ENCODE data around the gene HOXB8. TPM values are rescaled to one million over a fixed set of nuclear protein-coding genes. Genes with fewer than 3 reads are reported as not detected.
A peak's percentile ranks its signal among the peaks of the same experiment; 100 is the strongest.

Gene HOXB8
- total and polyA plus RNA-seq, 2 donors (not counting 1 experiment from before 2014, with no cell fraction given), result 0.33 to 2.0 TPM

- Histone ChIP-seq H3K9me3 (ENCODE audit: control insufficient read depth, insufficient read depth, low read depth, low read length) (no peaks in the 10 kb centered on the region), H3K4me2 (ENCODE audit: extremely low read depth, insufficient read depth, low read length) (no peak overlapping the region), H3K9ac (ENCODE audit: insufficient read depth, low read length) (no peak overlapping the region), H3K4me3 (replicated peaks in 1 of 4; ENCODE audit: control extremely low read depth in 1 of 4, insufficient read depth in 1 of 4, low read depth in 3 of 4, low read length in 4 of 4) (no peak overlapping the region), H3K4me1 (ENCODE audit: control insufficient read depth, extremely low read depth, insufficient read depth, low read length) (peaks cover 4% of the 10 kb centered on the region), H3K79me2 (ENCODE audit: control insufficient read depth, insufficient read depth, low read length) (no peaks in the 10 kb centered on the region), H3K27ac (ENCODE audit: insufficient read depth, low read length) (no peak overlapping the region), H4K20me1 (ENCODE audit: control insufficient read depth, extremely low read depth, insufficient read depth, low read length) (peaks cover 2% of the 10 kb centered on the region), H3K27me3 (ENCODE audit: control insufficient read depth, insufficient read depth, low read length) (peaks cover 95% of the 10 kb centered on the region), H3K36me3 (ENCODE audit: control insufficient read depth, insufficient read depth, low read length) (no peaks in the 10 kb centered on the region), H2AFZ (ENCODE audit: low read length) (no peak overlapping the region)
- DNase-seq (ENCODE audit: low read depth in 2 of 2), result no peak
- no peak for TF ChIP-seq CTCF (conservative IDR thresholded peaks at IDR 0.05 in 1 of 2, IDR thresholded peaks at IDR 0.05 in 1 of 2; ENCODE audit: low read depth in 1 of 2, low read length in 2 of 2)
- TF ChIP-seq EZH2 (IDR thresholded peaks at IDR 0.05; ENCODE audit: low read length, missing control alignments), result peak; percentile 76
These were observed 8.5 kb upstream of the HOXB8 start for GRCh38 chr17:48623583-48623982.

GRCh38 chr17:48622857-48623256 lies 7.8 kb upstream of the HOXB8 start:
- no peaks in the 10 kb centered on the region for H3K79me2 ChIP-seq (ENCODE audit: control insufficient read depth, insufficient read depth, low read length)
- peaks cover 2% of the 10 kb centered on the region for H4K20me1 ChIP-seq (ENCODE audit: control insufficient read depth, extremely low read depth, insufficient read depth, low read length)
- TF ChIP-seq EZH2 (IDR thresholded peaks at IDR 0.05; ENCODE audit: low read length, missing control alignments) (no peak), CTCF (conservative IDR thresholded peaks at IDR 0.05 in 1 of 2, IDR thresholded peaks at IDR 0.05 in 1 of 2; ENCODE audit: low read depth in 1 of 2, low read length in 2 of 2) (no peak)
- H3K4me2 ChIP-seq (ENCODE audit: extremely low read depth, insufficient read depth, low read length), result no peak overlapping the region
- no peak overlapping the region for H3K9ac ChIP-seq (ENCODE audit: insufficient read depth, low read length)
- no peaks in the 10 kb centered on the region for H3K9me3 ChIP-seq (ENCODE audit: control insufficient read depth, insufficient read depth, low read depth, low read length)
- no peak overlapping the region for H3K4me3 ChIP-seq (replicated peaks in 1 of 4; ENCODE audit: control extremely low read depth in 1 of 4, insufficient read depth in 1 of 4, low read depth in 3 of 4, low read length in 4 of 4)
- H3K4me1 ChIP-seq (ENCODE audit: control insufficient read depth, extremely low read depth, insufficient read depth, low read length), result peaks cover 4% of the 10 kb centered on the region
- H3K36me3 ChIP-seq (ENCODE audit: control insufficient read depth, insufficient read depth, low read length), result no peaks in the 10 kb centered on the region
- no peak overlapping the region for H2AFZ ChIP-seq (ENCODE audit: low read length)
- peaks cover 93% of the 10 kb centered on the region for H3K27me3 ChIP-seq (ENCODE audit: control insufficient read depth, insufficient read depth, low read length)
- H3K27ac ChIP-seq (ENCODE audit: insufficient read depth, low read length), result no peak overlapping the region
- no peak for DNase-seq (ENCODE audit: low read depth in 2 of 2)

GRCh38 chr17:48621410-48622392 lies 6.6 kb upstream of the HOXB8 start:
- Histone ChIP-seq H3K27ac (ENCODE audit: insufficient read depth, low read length) (no peak overlapping the region), H3K4me1 (ENCODE audit: control insufficient read depth, extremely low read depth, insufficient read depth, low read length) (peaks cover 4% of the 10 kb centered on the region), H4K20me1 (ENCODE audit: control insufficient read depth, extremely low read depth, insufficient read depth, low read length) (peaks cover 2% of the 10 kb centered on the region), H3K27me3 (ENCODE audit: control insufficient read depth, insufficient read depth, low read length) (peaks cover 93% of the 10 kb centered on the region), H3K4me2 (ENCODE audit: extremely low read depth, insufficient read depth, low read length) (no peak overlapping the region), H2AFZ (ENCODE audit: low read length) (no peak overlapping the region), H3K9me3 (ENCODE audit: control insufficient read depth, insufficient read depth, low read depth, low read length) (no peaks in the 10 kb centered on the region), H3K36me3 (ENCODE audit: control insufficient read depth, insufficient read depth, low read length) (no peaks in the 10 kb centered on the region), H3K4me3 (replicated peaks in 1 of 4; ENCODE audit: control extremely low read depth in 1 of 4, insufficient read depth in 1 of 4, low read depth in 3 of 4, low read length in 4 of 4) (no peak overlapping the region), H3K79me2 (ENCODE audit: control insufficient read depth, insufficient read depth, low read length) (no peaks in the 10 kb centered on the region), H3K9ac (ENCODE audit: insufficient read depth, low read length) (no peak overlapping the region)
- DNase-seq (ENCODE audit: low read depth in 2 of 2), result no peak
- TF ChIP-seq CTCF (conservative IDR thresholded peaks at IDR 0.05 in 1 of 2, IDR thresholded peaks at IDR 0.05 in 1 of 2; ENCODE audit: low read depth in 1 of 2, low read length in 2 of 2), result no peak
- peak; percentile 91 for TF ChIP-seq EZH2 (IDR thresholded peaks at IDR 0.05; ENCODE audit: low read length, missing control alignments)

Measured in fibroblast of lung (primary cell).